Activated CD8-positive, alpha-beta memory T cell treated with anti-CD3 and anti-CD28 coated beads, Interleukin-2, amount 50 U/mL, for 24 hours (primary cell): ENCODE data around the gene OR1J4.
"Not testable (repeated sequence)": the region's sequence is repeated elsewhere in the genome, so short reads cannot be mapped to it uniquely, and the experiment has no call there.

Source experiments
- DNase-seq: peaks from one replicate; pipeline ENCODE4 v3.0.0-alpha.2; 2020; ENCODE audit errors: extremely low read depth

The OR1J4 gene

DNA sequence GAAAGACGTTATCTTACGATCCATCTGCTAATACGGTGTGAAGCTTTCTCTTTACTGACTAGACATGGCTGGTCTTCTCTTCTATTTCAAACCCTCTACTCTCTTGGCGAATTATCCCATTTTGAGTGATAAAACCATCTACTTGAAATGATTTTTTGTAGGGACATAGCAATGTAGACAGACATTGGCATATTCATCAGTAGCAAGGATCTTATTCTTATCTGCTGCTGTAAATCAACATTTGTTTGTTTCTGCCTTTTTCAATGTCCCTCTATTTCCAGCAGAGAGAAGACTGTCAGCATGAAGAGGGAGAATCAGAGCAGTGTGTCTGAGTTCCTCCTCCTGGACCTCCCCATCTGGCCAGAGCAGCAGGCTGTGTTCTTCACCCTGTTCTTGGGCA is at the start of gene OR1J4:
Gene OR1J4, plus strand, starts transcription at position 301 of the 400 bp plus-strand sequence. Its CDS starts 0 bp downstream, at position 301.
- DNase-seq, result no peak

DNA sequence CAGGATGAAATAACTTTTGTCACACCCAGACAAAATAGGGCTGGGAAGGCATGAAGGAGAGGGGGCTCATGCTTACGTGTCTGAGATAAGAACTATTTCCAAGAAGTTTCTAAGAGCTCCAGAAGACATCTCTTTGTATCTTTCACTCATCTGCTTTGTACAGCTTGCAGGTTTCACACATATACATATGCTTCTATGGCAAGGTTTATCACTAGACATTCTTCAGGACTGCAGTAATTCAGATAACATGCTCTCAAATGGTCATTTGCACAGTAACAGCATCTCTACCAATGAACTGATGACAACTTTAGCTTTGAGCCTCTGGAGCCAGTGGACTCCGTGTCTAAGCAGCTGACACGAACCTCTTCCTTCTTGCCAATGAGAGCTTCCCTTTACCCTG is 44.4 kb upstream of the OR1J4 start:
- no peak for DNase-seq

- no peak for DNase-seq
Measured at GRCh38 chr9:122475717-122476116, 43.2 kb upstream of the OR1J4 start.

- DNase-seq, result no peak
Measured at GRCh38 chr9:122477346-122477745, 41.6 kb upstream of the OR1J4 start.

DNA sequence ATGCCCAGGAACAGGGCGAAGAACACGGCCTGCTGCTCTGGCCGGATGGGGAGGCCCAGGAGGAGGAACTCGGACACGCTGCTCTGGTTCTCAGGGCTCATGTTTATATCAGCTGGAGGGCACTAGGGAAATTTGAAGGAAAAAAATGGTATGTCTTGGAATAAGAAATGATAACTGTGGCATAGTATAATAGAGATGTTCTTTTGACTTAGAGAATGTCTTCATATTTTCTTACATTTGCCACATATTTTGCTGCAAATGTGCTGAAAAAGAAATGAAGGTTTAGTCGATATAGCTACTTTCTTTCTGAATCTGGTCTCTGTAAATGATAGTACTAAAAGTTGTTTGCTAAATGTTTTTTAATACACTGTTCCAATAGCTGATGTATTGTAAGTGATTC is 41.1 kb upstream of the OR1J4 start, which contains the start of gene OR1J1:
Gene OR1J1, minus strand, starts transcription at position 101 of the 400 bp plus-strand sequence. Its CDS starts 0 bp downstream, at position 101.
- DNase-seq, result no peak

- no peak for DNase-seq
Measured at GRCh38 chr9:122479062-122479461, 39.9 kb upstream of the OR1J4 start.

DNA sequence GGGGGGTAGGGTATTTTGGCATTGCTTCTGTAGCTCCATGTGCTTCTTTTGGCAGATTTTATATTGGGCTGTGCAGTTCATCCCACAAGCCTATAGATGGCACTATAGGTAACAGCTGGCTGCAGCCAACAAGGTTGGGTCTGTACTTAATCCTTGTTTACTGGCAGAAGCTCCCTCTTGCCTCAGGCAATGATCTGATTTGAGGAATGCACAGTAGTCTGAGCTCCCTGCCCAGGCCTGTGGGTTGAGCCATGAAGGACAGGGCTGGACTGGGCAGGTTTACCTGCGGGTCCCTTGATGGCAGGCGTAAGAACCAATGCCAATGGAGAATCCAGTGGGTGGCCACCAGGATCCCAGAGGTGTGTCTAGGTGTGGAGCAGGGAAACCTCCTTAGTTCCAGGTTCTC is 20.1 kb upstream of the OR1J4 start:
- DNase-seq, result no peak

- no peak for DNase-seq
Measured at GRCh38 chr9:122506964-122507363, 12.0 kb upstream of the OR1J4 start.

DNA sequence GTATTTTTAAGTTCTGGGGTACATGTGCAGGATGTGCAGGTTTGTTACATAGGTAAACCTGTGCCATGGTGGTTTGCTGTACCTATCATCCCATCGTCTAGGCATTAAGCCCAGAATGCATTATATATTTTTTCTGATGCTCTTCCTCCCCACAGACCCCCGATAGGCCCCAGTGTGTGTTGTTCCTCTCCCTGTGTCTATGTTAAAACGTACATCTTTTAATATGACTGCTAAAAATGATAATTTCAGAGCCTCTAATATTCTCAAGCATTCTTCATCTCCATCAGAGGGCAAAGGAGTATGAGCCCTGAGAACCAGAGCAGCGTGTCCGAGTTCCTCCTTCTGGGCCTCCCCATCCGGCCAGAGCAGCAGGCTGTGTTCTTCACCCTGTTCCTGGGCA is 8.4 kb upstream of the OR1J4 start, which contains the start of gene OR1J2:
Gene OR1J2, plus strand, starts transcription at position 301 of the 400 bp plus-strand sequence. Its CDS starts 0 bp downstream, at position 301.
- DNase-seq, result no peak

GRCh38 chr9:122518226-122518625 is 715 bp upstream of the OR1J4 start:
- DNase-seq, result no peak

- DNase-seq, result no peak
Measured at GRCh38 chr9:122519376-122519775, 435 bp downstream of the OR1J4 start.

DNA sequence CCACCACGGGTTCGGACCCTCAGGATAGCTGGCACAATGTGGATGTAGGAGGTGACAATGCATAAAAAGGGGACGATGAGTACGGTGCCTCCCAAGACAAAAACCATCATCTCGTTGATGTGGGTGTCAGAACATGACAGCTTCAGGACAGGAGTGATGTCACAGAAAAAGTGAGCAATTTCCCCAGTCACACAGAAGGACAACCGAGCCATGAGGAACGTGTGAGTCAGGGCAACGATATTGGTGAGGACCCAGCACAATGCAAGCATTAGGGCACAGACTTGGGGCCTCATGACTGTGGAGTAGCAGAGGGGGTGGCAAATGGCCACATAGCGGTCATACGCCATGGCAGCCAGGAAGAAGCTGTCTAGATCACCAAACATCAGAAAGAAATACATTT is 7.7 kb downstream of the OR1J4 start:
- DNase-seq, result no peak

DNA sequence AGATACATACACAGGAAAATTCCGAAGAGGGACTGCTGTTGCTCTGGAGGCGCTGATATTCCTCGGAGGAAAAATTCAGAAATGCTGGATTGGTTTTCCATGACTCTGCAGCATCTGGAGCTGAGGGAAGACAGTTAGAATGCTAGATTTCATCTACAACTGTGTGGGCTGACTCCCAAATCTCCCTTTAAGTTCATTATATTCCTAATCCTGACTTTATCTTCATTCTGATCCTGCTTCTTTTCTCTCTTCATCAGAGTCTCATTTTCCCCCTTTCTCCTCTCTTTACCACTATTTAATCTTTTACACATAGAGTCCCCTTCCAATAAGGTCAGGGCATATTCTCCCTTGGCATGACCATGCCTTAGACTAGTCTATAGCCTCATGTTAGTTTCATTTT is 8.3 kb downstream of the OR1J4 start, which contains the start of gene OR1N1:
Gene OR1N1, minus strand, starts transcription at position 101 of the 400 bp plus-strand sequence. Its CDS starts 0 bp downstream, at position 101.
- DNase-seq, result no peak

- DNase-seq, result not testable (repeated sequence)
Measured at GRCh38 chr9:122531157-122531556, 12.2 kb downstream of the OR1J4 start.

DNA sequence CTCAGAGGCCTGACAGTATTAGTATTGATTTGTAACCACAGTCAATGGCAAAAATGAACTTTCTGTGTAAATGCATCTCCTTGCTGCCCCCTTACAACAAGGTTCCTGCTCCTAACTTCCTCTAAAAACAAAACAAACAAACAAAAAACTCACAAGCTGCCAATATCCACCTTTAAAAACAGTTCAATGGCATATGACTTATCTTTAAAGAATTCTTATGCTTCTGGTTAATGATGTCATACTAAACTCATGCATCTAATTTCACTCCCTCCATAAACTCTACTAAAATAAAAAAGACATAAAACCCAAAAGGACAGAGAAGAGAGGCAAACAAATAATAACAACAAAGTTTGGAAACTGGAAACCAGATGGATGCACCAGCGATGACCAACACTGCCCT is 17.2 kb downstream of the OR1J4 start:
- no peak for DNase-seq

- DNase-seq, result not testable (repeated sequence)
Measured at GRCh38 chr9:122537066-122537465, 18.1 kb downstream of the OR1J4 start.

GRCh38 chr9:122538757-122539156 is 19.8 kb downstream of the OR1J4 start:
- no peak for DNase-seq

DNA sequence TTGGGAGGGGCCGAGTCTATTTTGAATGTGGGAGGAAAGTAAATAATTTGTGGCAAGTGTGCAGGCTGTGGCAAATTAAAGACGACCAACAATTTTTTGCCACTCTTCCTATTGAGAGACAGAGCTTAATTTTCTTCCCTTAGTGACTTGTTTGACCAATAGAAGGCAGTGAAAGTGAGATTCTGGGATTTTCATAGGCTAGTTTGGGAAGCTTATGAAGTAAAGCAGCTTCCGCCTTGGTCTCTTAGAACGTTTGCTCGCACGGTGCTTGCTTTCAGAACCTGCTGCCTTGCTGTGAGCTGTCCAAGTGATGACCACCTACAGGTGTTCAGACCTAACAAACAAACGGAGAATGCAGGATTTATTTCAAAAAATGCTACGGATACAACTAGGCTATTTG is 27.3 kb downstream of the OR1J4 start:
- no peak for DNase-seq

GRCh38 chr9:122551371-122551770 is 32.4 kb downstream of the OR1J4 start:
- DNase-seq, result no peak

- no peak for DNase-seq
Measured at GRCh38 chr9:122552812-122553211, 33.9 kb downstream of the OR1J4 start, which contains the start of gene OR1N2. Gene OR1N2 (plus strand): TSS chr9:122553112. CDS start chr9:122553212, 100 bp downstream.

- no peak for DNase-seq
Measured at GRCh38 chr9:122561446-122561845, 42.5 kb downstream of the OR1J4 start.

GRCh38 chr9:122562134-122562760 is 43.3 kb downstream of the OR1J4 start:
- no peak for DNase-seq

DNA sequence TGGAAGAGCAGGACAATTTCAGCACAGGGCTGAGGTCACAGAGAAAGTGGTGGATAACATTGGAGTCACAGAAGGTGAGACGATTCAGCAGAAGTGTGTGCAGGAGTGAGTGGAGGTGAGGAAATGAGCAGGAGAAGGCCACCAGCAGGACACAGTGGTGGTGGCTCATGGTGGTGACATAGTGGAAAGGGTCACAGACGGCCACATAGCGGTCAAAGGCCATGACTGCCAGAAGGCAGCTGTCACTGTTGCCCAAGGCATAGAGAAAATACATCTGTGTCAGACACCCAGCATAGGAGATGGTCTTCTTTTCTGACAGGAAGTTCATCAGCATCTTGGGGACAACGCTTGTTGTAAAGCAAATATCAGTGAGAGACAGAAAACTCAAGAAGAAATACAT is 49.0 kb downstream of the OR1J4 start:
- no peak for DNase-seq
